Gastroesophageal sphincter (tissue), 3 donors: Measurements from ENCODE around the gene HOXB2.

Experiments used
- EP300 ChIP-seq: sonication (generic); formaldehyde crosslinking; IDR thresholded peaks from one replicate; pipeline ENCODE4 v1.6.1; 2017; ENCODE audit warnings: antibody characterized with exemption, mild to moderate bottlenecking
- POLR2A ChIP-seq, 2 donors: fragments of 450-650 bp; IDR thresholded peaks; one replicate each; pipeline ENCODE4 v1.6.1; 2017; ENCODE audit warnings: antibody characterized with exemption in 2 of 2, mild to moderate bottlenecking in 2 of 2, moderate library complexity in 1 of 2
- POLR2AphosphoS5 ChIP-seq: sonication (generic); formaldehyde crosslinking; IDR thresholded peaks from one replicate; pipeline ENCODE4 v1.6.1; 2017; ENCODE audit warnings: antibody characterized with exemption
- TF ChIP-seq, protein P1 (sequence below), 4 experiments: fragments of 200-600 bp in 2 of 4; fragments of 450-650 bp in 2 of 4; sonication (generic) in 1 of 4; IDR thresholded peaks; one replicate each; pipeline ENCODE4 v1.5.1; 2017 to 2019; ENCODE audit warnings: antibody characterized with exemption in 4 of 4, mild to moderate bottlenecking in 2 of 4, moderate library complexity in 2 of 4

DNA sequence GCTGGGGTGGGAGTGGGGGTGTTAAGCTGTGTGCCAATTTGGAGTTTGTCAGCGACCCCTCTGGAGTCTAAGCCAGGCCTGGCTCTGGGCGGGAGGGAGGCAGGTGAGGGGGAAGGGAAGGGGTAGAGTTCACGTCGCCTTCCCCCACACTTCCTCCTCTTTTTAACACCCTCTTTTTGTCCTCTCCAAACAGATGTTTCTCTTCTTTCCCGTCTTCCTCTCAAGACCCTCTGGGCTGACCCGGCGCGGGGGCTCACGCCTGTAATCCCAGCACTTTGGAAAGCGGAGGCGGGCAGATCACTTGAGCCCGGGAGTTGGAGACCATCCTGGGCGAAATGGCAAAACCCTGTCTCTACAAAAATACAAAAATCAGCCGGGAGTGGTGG is 17.4 kb downstream of the HOXB2 start:
- TF ChIP-seq POLR2AphosphoS5 (no peak), POLR2A (IDR thresholded peaks at IDR 0.05) (no peak), EP300 (no peak)
- TF ChIP-seq, protein P1, sequence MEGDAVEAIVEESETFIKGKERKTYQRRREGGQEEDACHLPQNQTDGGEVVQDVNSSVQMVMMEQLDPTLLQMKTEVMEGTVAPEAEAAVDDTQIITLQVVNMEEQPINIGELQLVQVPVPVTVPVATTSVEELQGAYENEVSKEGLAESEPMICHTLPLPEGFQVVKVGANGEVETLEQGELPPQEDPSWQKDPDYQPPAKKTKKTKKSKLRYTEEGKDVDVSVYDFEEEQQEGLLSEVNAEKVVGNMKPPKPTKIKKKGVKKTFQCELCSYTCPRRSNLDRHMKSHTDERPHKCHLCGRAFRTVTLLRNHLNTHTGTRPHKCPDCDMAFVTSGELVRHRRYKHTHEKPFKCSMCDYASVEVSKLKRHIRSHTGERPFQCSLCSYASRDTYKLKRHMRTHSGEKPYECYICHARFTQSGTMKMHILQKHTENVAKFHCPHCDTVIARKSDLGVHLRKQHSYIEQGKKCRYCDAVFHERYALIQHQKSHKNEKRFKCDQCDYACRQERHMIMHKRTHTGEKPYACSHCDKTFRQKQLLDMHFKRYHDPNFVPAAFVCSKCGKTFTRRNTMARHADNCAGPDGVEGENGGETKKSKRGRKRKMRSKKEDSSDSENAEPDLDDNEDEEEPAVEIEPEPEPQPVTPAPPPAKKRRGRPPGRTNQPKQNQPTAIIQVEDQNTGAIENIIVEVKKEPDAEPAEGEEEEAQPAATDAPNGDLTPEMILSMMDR (IDR thresholded peaks at IDR 0.05) = no peak
